ENCODE results near the gene LILRA6.

The LILRA6 gene

DNA sequence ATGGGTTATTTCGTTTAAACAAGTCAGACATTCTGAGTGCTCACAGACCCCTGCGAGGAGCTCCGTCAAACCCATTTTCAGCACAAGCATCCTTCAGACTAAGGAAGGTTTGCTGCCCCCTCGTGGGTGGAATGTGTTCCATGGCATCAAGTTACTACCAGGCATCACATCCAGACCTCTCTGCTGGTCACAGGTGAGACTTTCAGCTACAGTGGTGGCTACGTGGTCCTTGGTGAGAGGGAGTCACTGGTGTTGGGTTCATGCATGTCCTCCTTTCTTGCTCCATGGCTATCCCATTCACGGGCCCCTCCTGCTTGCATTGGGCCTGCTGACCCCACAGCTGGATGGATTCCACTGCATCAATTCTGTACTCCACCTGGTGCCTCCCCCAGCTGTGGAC lies 23.5 kb upstream of the LILRA6 start:
- TF ChIP-seq, protein P1, sequence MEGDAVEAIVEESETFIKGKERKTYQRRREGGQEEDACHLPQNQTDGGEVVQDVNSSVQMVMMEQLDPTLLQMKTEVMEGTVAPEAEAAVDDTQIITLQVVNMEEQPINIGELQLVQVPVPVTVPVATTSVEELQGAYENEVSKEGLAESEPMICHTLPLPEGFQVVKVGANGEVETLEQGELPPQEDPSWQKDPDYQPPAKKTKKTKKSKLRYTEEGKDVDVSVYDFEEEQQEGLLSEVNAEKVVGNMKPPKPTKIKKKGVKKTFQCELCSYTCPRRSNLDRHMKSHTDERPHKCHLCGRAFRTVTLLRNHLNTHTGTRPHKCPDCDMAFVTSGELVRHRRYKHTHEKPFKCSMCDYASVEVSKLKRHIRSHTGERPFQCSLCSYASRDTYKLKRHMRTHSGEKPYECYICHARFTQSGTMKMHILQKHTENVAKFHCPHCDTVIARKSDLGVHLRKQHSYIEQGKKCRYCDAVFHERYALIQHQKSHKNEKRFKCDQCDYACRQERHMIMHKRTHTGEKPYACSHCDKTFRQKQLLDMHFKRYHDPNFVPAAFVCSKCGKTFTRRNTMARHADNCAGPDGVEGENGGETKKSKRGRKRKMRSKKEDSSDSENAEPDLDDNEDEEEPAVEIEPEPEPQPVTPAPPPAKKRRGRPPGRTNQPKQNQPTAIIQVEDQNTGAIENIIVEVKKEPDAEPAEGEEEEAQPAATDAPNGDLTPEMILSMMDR (IDR thresholded peaks at IDR 0.05): peak; percentile 78
- peaks cover 55% of the 10 kb centered on the region in 2 experiments for H3K4me1 ChIP-seq (ENCODE audit: control insufficient read depth in 1 of 2, insufficient read depth in 1 of 2, low read depth in 1 of 2, low read length in 1 of 2)
- H3K9me3 ChIP-seq: no peaks in the 10 kb centered on the region
- no peak overlapping the region for H3K4me3 ChIP-seq (ENCODE audit: low read depth in 1 of 2, low read length in 1 of 2)
- no peaks in the 10 kb centered on the region for H3K36me3 ChIP-seq
- H3K27ac ChIP-seq: peak overlapping the region; percentile 42
- no peaks in the 10 kb centered on the region for H3K27me3 ChIP-seq

DNA sequence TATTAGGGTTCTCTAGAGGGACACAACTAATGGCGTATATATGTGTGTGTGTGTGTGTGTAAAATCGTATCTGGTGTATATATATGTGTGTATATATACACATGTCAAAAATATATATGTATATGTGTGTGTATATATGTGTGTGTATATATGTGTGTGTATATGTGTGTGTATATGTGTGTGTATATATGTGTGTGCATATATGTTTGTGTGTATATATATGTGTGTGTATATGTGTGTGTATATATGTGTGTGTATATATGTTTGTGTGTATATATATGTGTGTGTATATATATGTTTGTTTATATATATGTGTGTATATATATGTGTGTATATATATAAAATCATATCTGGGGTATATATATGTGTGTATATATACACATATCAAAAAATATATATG lies 19.9 kb upstream of the LILRA6 start:
- H3K27ac ChIP-seq: no peak overlapping the region
- TF ChIP-seq, protein P1 (IDR thresholded peaks at IDR 0.05): no peak

DNA sequence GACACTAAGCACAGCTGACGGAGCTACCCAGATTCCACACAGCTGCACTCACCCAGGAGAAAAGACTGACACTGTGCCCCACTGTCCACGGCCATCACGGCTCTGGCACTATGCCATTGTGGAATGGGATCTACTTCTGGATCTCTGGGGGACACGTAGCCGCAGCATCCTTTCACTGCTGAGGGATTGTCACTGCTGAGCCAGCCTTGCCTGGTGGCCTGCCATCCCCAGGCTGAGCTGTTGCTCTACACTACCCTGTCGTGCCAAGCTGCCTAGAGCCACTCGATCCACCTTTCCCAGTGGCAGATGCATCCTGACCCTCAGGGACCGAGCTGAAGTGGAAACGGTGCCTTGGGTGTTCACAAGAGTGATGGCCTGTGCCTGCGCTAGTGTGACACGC lies 19.5 kb upstream of the LILRA6 start:
- TF ChIP-seq, protein P1 (IDR thresholded peaks at IDR 0.05): no peak
- peaks cover 14% of the 10 kb centered on the region in 2 experiments for H3K4me1 ChIP-seq (ENCODE audit: control insufficient read depth in 1 of 2, insufficient read depth in 1 of 2, low read depth in 1 of 2, low read length in 1 of 2)

More for the DNA sequence above, 19.9 kb upstream of the LILRA6 start:
- Histone ChIP-seq H3K9me3 (no peaks in the 10 kb centered on the region), H3K36me3 (no peaks in the 10 kb centered on the region), H3K4me1 (ENCODE audit: control insufficient read depth in 1 of 2, insufficient read depth in 1 of 2, low read depth in 1 of 2, low read length in 1 of 2) (peaks cover 18% of the 10 kb centered on the region in 2 experiments), H3K27me3 (peaks cover 5% of the 10 kb centered on the region), H3K4me3 (ENCODE audit: low read depth in 1 of 2, low read length in 1 of 2) (no peak overlapping the region)

DNA sequence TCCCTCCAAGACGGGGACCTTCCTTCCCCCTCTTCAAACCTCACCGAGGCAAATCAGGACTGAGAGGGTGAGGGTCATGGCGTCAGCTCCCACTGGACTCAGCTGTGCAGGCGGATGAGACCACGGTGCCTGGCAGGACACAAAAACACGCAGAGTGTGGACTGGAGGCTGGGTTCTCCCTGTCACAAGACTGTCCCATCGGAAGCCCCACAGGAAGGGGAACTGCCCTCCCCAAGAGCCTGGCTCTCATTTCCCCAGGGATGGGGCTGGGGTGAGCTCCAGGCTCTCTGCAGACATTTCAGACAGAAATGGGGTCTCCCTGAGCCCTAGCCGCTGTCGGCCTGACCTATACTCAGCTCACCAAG lies 14.5 kb upstream of the LILRA6 start, which contains the start of gene LILRB5:
Gene LILRB5 (minus strand): TSS at position 158 of the 365 bp plus-strand sequence. CDS start 80 bp downstream, at position 78.
- H3K4me1 ChIP-seq (ENCODE audit: control insufficient read depth in 1 of 2, insufficient read depth in 1 of 2, low read depth in 1 of 2, low read length in 1 of 2): peaks cover 10% of the 10 kb centered on the region in 2 experiments

More for the DNA sequence above, 19.5 kb upstream of the LILRA6 start:
- Histone ChIP-seq H3K27me3 (peaks cover 10% of the 10 kb centered on the region), H3K4me3 (ENCODE audit: low read depth in 1 of 2, low read length in 1 of 2) (no peak overlapping the region), H3K9me3 (no peaks in the 10 kb centered on the region), H3K27ac (no peak overlapping the region), H3K36me3 (no peaks in the 10 kb centered on the region)

DNA sequence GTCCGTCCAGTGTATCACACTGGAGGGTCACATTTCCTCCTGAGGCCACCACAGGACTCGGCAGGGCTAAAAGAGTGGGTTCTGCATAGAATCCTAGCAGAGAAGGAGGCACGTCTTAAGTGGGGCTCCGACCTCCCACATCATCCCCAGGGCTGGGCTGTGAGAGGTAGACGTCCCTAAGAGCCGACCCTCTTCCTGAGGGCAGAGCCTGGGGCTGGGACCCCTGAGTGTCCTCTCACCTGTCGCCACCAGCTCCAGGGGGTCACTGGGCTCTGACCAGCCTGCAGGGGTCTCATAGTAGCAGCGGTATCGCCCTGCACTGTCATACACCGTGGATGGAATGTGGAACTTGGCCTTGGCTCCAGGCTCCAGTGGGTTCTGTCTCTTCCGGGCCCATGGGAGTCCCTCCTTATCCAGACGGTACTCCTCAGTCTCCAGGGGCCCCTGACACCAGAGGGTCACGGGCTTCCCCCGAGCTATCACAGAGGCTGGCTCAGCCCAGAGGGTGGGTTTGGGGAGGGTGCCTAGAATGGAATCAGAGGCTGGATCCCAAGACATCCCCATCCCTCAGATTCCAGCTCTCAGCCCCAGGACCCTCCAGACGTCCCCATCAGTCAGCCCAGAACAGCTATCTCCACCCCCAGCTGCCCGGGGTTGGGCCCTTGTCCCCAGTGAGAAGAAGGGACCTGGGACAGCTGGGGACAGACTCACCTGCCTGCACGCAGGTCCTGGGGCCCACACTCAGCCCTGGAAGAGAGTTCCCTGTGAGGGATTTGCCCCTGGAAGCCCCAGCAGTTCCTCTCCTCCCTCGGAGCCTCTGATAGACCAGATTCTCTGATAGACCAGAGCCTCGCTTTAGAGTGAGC lies 13.9 kb upstream of the LILRA6 start:
- TF ChIP-seq, protein P1 (IDR thresholded peaks at IDR 0.05): no peak

More for the DNA sequence above, 14.5 kb upstream of the LILRA6 start, which contains the start of gene LILRB5:
- H3K27ac ChIP-seq: no peak within 1 kb of the TSS
- H3K27me3 ChIP-seq: peaks cover 22% of the 10 kb centered on the region
- H3K36me3 ChIP-seq: no peaks in the 10 kb centered on the region
- TF ChIP-seq, protein P1 (IDR thresholded peaks at IDR 0.05): no peak
- H3K9me3 ChIP-seq: no peaks in the 10 kb centered on the region
- no peak within 1 kb of the TSS for H3K4me3 ChIP-seq (ENCODE audit: low read depth in 1 of 2, low read length in 1 of 2)

More for the DNA sequence above, 13.9 kb upstream of the LILRA6 start:
- H3K27ac ChIP-seq: no peak overlapping the region
- peaks cover 10% of the 10 kb centered on the region in 2 experiments for H3K4me1 ChIP-seq (ENCODE audit: control insufficient read depth in 1 of 2, insufficient read depth in 1 of 2, low read depth in 1 of 2, low read length in 1 of 2)
- no peaks in the 10 kb centered on the region for H3K9me3 ChIP-seq
- H3K27me3 ChIP-seq: peaks cover 22% of the 10 kb centered on the region
- no peaks in the 10 kb centered on the region for H3K36me3 ChIP-seq
- H3K4me3 ChIP-seq (ENCODE audit: low read depth in 1 of 2, low read length in 1 of 2): no peak overlapping the region
